HepG2 (cell line): ENCODE measurements around the gene TRIM28. TPM values are rescaled to one million over a fixed set of nuclear protein-coding genes. Genes with fewer than 3 reads are reported as not detected.

Source experiments
- ARID3A ChIP-seq: IDR thresholded peaks from 2 replicates; pipeline ENCODE4 v1.6.1; 2012; ENCODE audit warnings: low read depth, low read length, improper control_type of control experiment
- CBX2 ChIP-seq, 2 experiments: fragments of 200-600 bp in 1 of 2; sonication (generic); formaldehyde crosslinking in 1 of 2; IDR thresholded peaks; 2 replicates each; pipeline versions ENCODE4 v1.7.0 to v1.8.1; 2018 to 2022; ENCODE audit warnings: low read depth in 2 of 2, low read length in 1 of 2, mild to moderate bottlenecking in 1 of 2, missing genetic modification reagents in 1 of 2
- DR1 ChIP-seq: sonication (generic); formaldehyde crosslinking; IDR thresholded peaks from 2 replicates; pipeline ENCODE4 v1.8.0; 2021; ENCODE audit warnings: mild to moderate bottlenecking, missing genetic modification reagents, inconsistent platforms
- FOXJ3 ChIP-seq: sonication (generic); formaldehyde crosslinking; IDR thresholded peaks from 2 replicates; pipeline ENCODE4 v1.4.0; 2020; ENCODE audit warnings: missing genetic modification reagents, mild to moderate bottlenecking, borderline replicate concordance
- FOXM1 ChIP-seq: sonication (generic); formaldehyde crosslinking; IDR thresholded peaks from 2 replicates; pipeline ENCODE4 v1.5.0; 2020; ENCODE audit warnings: missing genetic modification reagents
- HMG20B ChIP-seq: conservative IDR thresholded peaks from 2 replicates; pipeline ENCODE4 v1.6.1; 2016; ENCODE audit warnings: missing genetic modification reagents, missing compliant biosample characterization
- HMGA1 ChIP-seq: sonication (generic); formaldehyde crosslinking; conservative IDR thresholded peaks from 2 replicates; pipeline ENCODE4 v1.4.0; 2020; ENCODE audit warnings: missing genetic modification reagents
- HNF4A ChIP-seq: sonication (generic); formaldehyde crosslinking; IDR thresholded peaks from 2 replicates; pipeline ENCODE4 v1.4.0; 2020; ENCODE audit warnings: missing genetic modification reagents
- KAT7 ChIP-seq: IDR thresholded peaks from 2 replicates; pipeline ENCODE4 v1.6.1; 2018; ENCODE audit warnings: borderline replicate concordance, missing compliant biosample characterization
- MLX ChIP-seq: IDR thresholded peaks from 2 replicates; pipeline ENCODE4 v1.6.1; 2016
- SMARCE1 ChIP-seq: fragments of 450-650 bp; IDR thresholded peaks from 2 replicates; pipeline ENCODE4 v1.6.1; 2017; ENCODE audit warnings: borderline replicate concordance
- ZBTB8A ChIP-seq: sonication (generic); formaldehyde crosslinking; IDR thresholded peaks from 2 replicates; pipeline ENCODE4 v1.4.0; 2020; ENCODE audit warnings: mild to moderate bottlenecking, low read depth, missing genetic modification reagents, borderline replicate concordance
- ZFP36L1 ChIP-seq: sonication (generic); formaldehyde crosslinking; IDR thresholded peaks from 2 replicates; pipeline ENCODE4 v1.8.0; 2022; ENCODE audit warnings: mild to moderate bottlenecking, missing genetic modification reagents, moderate library complexity
- ZFP36L2 ChIP-seq: sonication (generic); formaldehyde crosslinking; IDR thresholded peaks from 2 replicates; pipeline ENCODE4 v1.4.0; 2020; ENCODE audit warnings: missing genetic modification reagents
- ZFP41 ChIP-seq: sonication (generic); formaldehyde crosslinking; IDR thresholded peaks from 2 replicates; pipeline ENCODE4 v1.4.0; 2020; ENCODE audit warnings: mild to moderate bottlenecking, missing genetic modification reagents, borderline replicate concordance
- ZFP82 ChIP-seq: sonication (generic); formaldehyde crosslinking; IDR thresholded peaks from 2 replicates; pipeline ENCODE4 v1.5.1; 2020; ENCODE audit warnings: mild to moderate bottlenecking, missing genetic modification reagents, borderline replicate concordance
- ZKSCAN8 ChIP-seq: IDR thresholded peaks from 2 replicates; pipeline ENCODE4 v1.6.1; 2016; ENCODE audit warnings: borderline replicate concordance, missing genetic modification reagents, missing compliant biosample characterization
- ZNF224 ChIP-seq: sonication (generic); formaldehyde crosslinking; IDR thresholded peaks from 2 replicates; pipeline ENCODE4 v1.5.0; 2020; ENCODE audit warnings: mild to moderate bottlenecking, missing genetic modification reagents
- ZNF251 ChIP-seq: sonication (generic); formaldehyde crosslinking; IDR thresholded peaks from 2 replicates; pipeline ENCODE4 v1.9.0; 2021; ENCODE audit warnings: mild to moderate bottlenecking, missing genetic modification reagents
- ZNF557 ChIP-seq: sonication (generic); formaldehyde crosslinking; IDR thresholded peaks from 2 replicates; pipeline ENCODE4 v1.4.0; 2020; ENCODE audit warnings: missing genetic modification reagents
- ZNF569 ChIP-seq: sonication (generic); formaldehyde crosslinking; IDR thresholded peaks from 2 replicates; pipeline ENCODE4 v1.5.0; 2020; ENCODE audit warnings: mild to moderate bottlenecking, missing genetic modification reagents, moderate library complexity, borderline replicate concordance
- ZNF747 ChIP-seq: sonication (generic); formaldehyde crosslinking; IDR thresholded peaks from 2 replicates; pipeline ENCODE4 v1.8.1; 2023; ENCODE audit warnings: missing genetic modification reagents, mild to moderate bottlenecking, borderline replicate concordance
- ZNF772 ChIP-seq: sonication (generic); formaldehyde crosslinking; IDR thresholded peaks from 2 replicates; pipeline ENCODE4 v1.5.0; 2020; ENCODE audit warnings: mild to moderate bottlenecking, missing genetic modification reagents
- ZNF781 ChIP-seq: sonication (generic); formaldehyde crosslinking; IDR thresholded peaks from 2 replicates; pipeline ENCODE4 v1.5.1; 2020; ENCODE audit warnings: borderline replicate concordance, mild to moderate bottlenecking, missing genetic modification reagents; ENCODE audit errors: not compliant biosample characterization
- ZSCAN22 ChIP-seq: sonication (generic); formaldehyde crosslinking; IDR thresholded peaks from 2 replicates; pipeline ENCODE4 v1.4.0; 2020; ENCODE audit warnings: mild to moderate bottlenecking, missing genetic modification reagents
- polyA plus RNA-seq, 8 experiments: library from polyadenylated mRNA; depleted of rRNA in 3 of 8; stranded (reverse) in 7 of 8; unstranded in 1 of 8; fragments of >200 nt; fragmentation: Illumina TruSeq in 4 of 8; extraction: Trizol in 4 of 8; gene quantifications; 2 replicates each; pipeline versions ENCODE4 v1.2.1 to v1.2.3, GENCODE V29; 2011 to 2016; ENCODE audit warnings: low read depth in 4 of 8, missing spikeins in 1 of 8, mixed read lengths in 1 of 8; ENCODE audit not compliant: insufficient read depth in 1 of 8
- total RNA-seq, 5 experiments: library from RNA; depleted of rRNA; stranded (reverse); fragments of >200 nt; fragmentation: Illumina TruSeq; extraction: Trizol; gene quantifications; 2 replicates each; pipeline ENCODE4 v1.2.3, GENCODE V29; 2016; ENCODE audit warnings: low read depth in 1 of 5
- TF ChIP-seq, protein P1 (sequence below): conservative IDR thresholded peaks from 2 replicates; pipeline ENCODE4 v1.6.1; 2018; ENCODE audit warnings: missing genetic modification reagents
- TF ChIP-seq, protein P2 (sequence below): IDR thresholded peaks from 2 replicates; pipeline ENCODE4 v1.6.1; 2016; ENCODE audit warnings: mild to moderate bottlenecking, missing biosample characterization, missing genetic modification reagents

The TRIM28 gene
- total and polyA plus RNA-seq, 2 of the 13 experiments (the other 11 are each of a cell fraction or from before 2014, with no cell fraction given), result 361 to 439 TPM

GRCh38 chr19:58554494-58555368 is 10.9 kb downstream of the TRIM28 start, which contains the start of gene CHMP2A (continued):
- TF ChIP-seq ZNF224, result no peak
- no peak for TF ChIP-seq ZFP36L2
- no peak for TF ChIP-seq FOXM1 (CRISPR knock-in tag)
- TF ChIP-seq FOXJ3 (CRISPR knock-in tag), result no peak
- no peak for TF ChIP-seq ZFP36L1
- TF ChIP-seq, protein P1, sequence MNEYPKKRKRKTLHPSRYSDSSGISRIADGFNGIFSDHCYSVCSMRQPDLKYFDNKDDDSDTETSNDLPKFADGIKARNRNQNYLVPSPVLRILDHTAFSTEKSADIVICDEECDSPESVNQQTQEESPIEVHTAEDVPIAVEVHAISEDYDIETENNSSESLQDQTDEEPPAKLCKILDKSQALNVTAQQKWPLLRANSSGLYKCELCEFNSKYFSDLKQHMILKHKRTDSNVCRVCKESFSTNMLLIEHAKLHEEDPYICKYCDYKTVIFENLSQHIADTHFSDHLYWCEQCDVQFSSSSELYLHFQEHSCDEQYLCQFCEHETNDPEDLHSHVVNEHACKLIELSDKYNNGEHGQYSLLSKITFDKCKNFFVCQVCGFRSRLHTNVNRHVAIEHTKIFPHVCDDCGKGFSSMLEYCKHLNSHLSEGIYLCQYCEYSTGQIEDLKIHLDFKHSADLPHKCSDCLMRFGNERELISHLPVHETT (CRISPR knock-in tag), result peak; percentile 97
- TF ChIP-seq CBX2 (IDR thresholded peaks at IDR 0.05; ENCODE audit: low read depth, low read length), result no peak
- TF ChIP-seq CBX2 (CRISPR knock-in tag; IDR thresholded peaks at IDR 0.05; ENCODE audit: low read depth), result no peak
- no peak for TF ChIP-seq ZKSCAN8 (CRISPR knock-in tag)
- TF ChIP-seq HMGA1 (CRISPR knock-in tag), result no peak
- no peak for TF ChIP-seq ZFP41
- TF ChIP-seq KAT7 (CRISPR knock-in tag), result no peak; the same call in 1 of the 2 replicates
- TF ChIP-seq ZNF251 (CRISPR knock-in tag), result no peak
- no peak for TF ChIP-seq HNF4A
- 0 out of 2 replicates have a peak, but pooled peaks have one; percentile 46 for TF ChIP-seq ZFP82 (CRISPR knock-in tag)
- no peak for TF ChIP-seq ZNF781 (CRISPR knock-in tag)
- no peak for TF ChIP-seq ZNF772 (CRISPR knock-in tag)
- no peak for TF ChIP-seq ZBTB8A (CRISPR knock-in tag)
- TF ChIP-seq, protein P2, sequence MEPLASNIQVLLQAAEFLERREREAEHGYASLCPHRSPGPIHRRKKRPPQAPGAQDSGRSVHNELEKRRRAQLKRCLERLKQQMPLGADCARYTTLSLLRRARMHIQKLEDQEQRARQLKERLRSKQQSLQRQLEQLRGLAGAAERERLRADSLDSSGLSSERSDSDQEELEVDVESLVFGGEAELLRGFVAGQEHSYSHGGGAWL (CRISPR knock-in tag), result no peak
- TF ChIP-seq ARID3A, result no peak
- TF ChIP-seq DR1, result no peak
- TF ChIP-seq ZNF557 (CRISPR knock-in tag), result no peak
- TF ChIP-seq ZNF747 (CRISPR knock-in tag), result 0 out of 2 replicates have a peak, but pooled peaks have one; percentile 13
- TF ChIP-seq MLX, result no peak
- TF ChIP-seq HMG20B, result no peak
- TF ChIP-seq ZNF569 (CRISPR knock-in tag), result no peak
- no peak for TF ChIP-seq SMARCE1
- TF ChIP-seq ZSCAN22 (CRISPR knock-in tag), result no peak
